ENCODE data around the gene RRBP1. TPM values are rescaled to one million over a fixed set of nuclear protein-coding genes. Genes with fewer than 3 reads are reported as not detected.

The RRBP1 gene
- total RNA-seq, 1 donor from 2014 or later = 355 TPM

DNA sequence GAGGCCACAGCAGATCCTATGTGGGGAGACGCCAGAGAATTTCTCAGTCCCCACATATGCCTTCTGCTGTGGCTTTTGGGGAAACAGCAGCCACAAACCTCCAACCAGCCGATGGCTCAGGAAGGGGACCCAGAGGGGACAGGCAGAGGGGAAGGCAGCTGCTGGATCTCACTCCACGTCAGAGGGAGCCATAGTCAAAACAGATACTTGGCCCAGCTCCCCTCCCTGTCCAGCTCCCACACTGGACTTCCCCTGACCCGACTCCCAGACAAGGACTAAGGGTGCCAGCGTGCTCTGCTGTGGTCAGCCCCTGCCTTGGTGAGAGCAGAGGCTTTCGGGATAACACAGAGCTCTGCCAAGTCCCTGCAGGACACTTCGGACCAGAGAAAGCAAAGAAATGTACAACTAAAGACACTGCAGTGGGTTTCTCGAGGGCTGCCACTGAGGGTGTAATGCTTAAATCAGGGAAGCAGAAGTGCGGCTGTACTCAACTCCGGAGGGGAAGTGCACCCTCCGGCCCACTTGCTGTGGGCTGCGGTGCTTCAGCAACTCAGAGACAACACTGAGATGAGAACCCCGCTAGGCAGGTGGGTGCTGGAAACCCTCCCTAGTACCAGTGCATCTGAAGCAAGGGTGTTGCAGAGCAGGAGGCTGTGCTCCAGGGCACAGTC lies 47.2 kb downstream of the RRBP1 start:
- DNase-seq (ENCODE audit: low spot score) = peak; percentile 64

DNA sequence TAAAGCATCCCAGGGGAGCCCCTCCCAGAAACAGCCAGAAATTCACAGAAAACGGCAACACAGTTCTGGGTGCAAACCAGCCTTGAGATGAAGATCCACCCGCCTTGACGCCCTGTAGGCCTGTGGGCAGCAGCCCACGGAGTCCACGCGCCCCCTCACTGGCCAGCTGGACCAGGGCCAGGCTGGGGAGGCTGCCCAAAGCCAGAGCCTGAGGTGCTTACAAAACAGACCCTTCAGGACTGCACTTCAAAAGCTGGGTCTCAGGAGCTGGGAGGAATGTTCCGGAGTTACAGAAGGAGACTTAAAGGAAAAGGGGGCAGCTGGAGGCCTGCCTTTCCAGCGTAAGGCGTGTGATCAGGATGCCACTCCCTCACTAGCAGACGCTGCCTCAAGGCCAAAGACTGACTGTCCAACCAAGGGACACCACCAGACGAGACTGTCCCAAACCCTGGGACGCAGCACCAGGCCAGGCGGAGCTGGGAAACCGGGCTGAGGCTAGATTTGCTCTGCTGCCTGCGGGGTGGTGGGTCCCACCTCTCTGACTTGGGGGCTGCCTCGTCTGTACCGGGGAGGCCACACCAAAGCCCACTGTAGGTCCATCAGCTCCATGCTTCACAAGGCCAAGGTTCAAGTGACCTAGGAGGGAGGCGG lies 48.1 kb downstream of the RRBP1 start:
- no peak for DNase-seq (ENCODE audit: low spot score)

- no peak for DNase-seq (ENCODE audit: low spot score)
These were observed 48.7 kb downstream of the RRBP1 start for GRCh38 chr20:17633221-17633849.

- DNase-seq (ENCODE audit: low spot score) = no peak
These were observed 50.3 kb downstream of the RRBP1 start for GRCh38 chr20:17631576-17632319.

- no peak for DNase-seq (ENCODE audit: low spot score)
These were observed 51.2 kb downstream of the RRBP1 start for GRCh38 chr20:17630806-17631195.

- DNase-seq (ENCODE audit: low spot score) = no peak
These were observed 51.8 kb downstream of the RRBP1 start for GRCh38 chr20:17630151-17630805.

DNA sequence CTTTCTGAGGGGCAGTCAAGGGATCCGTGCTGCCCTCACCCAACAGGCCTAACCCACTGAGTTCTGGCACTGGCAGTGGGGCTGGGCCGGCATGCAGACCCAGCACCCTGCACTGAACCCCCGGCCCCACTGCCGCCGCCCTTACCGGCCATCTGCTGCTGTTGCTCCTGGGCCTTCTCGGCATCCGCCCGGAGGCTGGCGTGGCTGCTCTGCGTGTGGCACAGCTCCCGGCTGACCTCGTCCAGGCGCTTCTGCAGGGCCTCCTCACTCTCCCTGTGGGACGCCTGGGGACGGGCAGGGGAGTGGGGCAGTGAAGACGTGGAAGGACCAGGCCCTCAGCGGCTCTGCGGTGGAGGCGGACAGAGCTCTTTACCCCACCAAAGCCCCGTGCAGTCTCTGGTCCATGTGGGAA lies 52.4 kb downstream of the RRBP1 start:
- DNase-seq (ENCODE audit: low spot score) = no peak

DNA sequence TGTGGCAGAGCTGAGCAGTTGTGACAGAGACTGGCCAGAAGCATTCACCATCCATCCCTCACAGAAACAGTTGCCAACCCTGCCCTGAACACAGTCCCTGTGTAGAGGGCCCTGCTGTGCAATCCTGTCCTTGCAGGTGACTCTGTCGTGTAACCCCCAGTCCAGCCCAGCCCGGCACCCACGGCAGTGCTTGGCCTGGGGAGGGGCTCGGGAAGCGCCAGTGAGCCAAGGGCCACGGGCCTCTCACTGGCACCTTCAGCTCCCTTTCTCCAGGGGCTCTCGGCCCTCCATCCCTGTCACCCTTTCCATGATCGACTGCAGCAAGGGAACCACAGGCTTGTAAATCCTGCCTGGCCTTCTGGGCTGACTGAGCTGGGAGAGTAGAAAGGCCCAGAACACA lies 53.0 kb downstream of the RRBP1 start:
- no peak for DNase-seq (ENCODE audit: low spot score)

GRCh38 chr20:17628101-17628841 lies 53.8 kb downstream of the RRBP1 start:
- DNase-seq (ENCODE audit: low spot score) = no peak

DNA sequence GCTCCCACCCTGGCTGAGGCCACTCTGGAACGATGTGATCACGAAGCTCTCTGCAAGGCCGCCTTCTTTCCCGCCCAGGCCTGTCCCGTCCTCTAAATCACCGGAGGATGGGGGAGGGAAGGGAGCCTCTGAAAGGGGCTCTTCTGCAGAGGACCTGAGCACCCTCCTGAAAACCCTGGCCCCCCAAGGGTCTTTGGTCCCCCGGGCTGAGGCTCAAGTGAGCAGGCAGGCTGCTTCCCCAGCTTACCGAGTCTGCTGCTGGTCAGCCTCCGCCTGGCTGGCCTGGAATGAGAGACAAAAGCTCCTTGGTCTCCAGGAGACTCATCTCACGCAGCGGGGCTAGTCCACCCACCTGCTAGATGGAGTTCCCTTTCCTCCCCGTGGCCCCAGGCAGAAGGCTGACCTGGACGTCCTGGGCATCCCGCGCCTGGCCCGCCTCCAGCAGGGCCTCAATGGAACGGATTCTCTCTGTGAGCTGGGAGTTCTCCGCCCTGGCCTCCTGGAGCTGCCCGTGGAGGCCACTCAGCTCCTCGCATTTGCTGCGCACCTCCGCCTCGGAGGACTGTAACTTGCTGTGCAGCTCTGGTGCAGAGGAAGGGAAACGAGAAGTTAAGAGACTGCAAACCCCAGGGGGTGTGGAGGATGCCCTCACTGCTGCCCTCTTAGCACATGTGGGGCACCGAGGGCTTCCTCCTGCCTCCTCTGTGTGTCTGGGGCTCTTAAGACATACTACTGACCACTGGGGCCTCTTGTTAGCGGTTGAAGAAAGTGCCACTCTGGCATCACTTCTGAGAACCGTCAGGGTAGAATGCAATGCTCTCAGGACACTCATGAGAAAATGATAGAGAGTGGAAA lies 54.7 kb downstream of the RRBP1 start:
- no peak for DNase-seq (ENCODE audit: low spot score)

DNA sequence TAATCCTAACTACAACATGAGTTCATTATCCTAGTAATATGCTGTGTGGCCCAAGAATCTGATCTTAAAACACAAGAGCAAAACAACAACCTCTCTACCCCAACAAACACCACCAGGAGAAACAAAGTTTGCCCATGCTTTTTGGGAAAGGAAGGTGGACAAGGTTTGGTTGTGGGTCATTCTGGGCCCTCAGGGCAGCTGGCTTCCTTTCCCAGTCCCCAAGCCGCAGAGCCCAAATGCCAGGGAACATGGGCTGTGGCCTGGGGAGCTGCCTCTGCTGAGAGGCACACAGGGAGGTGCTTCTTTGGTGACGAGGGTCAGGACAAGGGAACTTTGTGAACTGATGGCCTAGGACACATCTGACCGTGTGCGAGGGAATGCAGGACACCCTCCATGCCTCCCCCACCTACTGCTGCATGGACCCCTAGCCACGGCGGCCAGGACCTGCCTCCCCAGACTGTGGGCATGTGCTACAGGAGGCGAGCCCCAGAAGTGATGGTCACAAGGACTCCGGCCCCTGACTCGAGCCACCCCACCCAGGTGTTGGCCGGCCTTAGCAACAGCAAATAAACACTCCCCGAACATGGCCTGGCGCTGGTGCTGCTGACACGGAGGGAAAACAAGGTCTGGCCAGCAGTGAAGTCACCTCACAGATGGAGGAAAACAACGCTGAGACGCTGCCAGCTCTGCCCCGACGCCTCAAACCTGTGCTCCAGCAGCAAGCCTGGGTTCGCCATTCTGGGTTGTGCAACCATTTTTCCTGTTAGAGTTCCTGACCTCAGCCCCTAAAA lies 55.6 kb downstream of the RRBP1 start:
- peak; percentile 63 for DNase-seq (ENCODE audit: low spot score)

GRCh38 chr20:17625246-17626051 lies 56.6 kb downstream of the RRBP1 start:
- DNase-seq (ENCODE audit: low spot score) = no peak

- DNase-seq (ENCODE audit: low spot score) = no peak
These were observed 57.3 kb downstream of the RRBP1 start for GRCh38 chr20:17624551-17625245.

- no peak for DNase-seq (ENCODE audit: low spot score)
These were observed 58.0 kb downstream of the RRBP1 start for GRCh38 chr20:17624070-17624469.

DNA sequence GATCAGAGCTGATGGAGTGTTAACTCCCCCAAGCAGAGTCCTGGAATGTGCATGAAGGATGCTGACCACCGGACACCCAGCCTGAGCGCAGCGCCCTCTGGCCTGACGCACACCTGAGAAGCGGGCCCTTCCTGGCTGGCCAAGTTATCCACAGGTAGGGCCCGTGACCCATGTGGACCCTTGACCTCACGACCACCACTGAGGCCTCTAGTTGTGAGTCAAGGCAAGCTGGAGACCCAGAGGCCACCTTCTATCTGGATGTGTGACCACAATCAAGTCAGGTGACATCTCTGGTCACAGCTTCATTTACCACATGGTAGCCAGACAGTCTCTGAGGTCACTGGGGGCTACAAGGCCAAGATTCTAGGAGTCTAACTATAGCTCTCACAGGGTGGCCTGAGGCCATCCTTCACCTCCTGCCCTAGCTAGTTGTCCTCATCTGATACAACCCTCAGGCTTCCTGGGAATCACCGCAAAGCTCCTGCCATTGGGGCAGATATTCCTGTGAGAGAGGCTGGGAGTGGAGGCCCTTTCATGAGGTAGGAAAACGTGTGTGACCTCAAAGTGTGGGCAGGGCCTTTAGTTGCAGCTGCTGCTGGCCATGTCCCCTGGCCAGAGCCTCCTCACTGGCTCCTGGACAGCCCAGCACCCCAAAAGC lies 59.1 kb downstream of the RRBP1 start:
- no peak for DNase-seq (ENCODE audit: low spot score)

DNA sequence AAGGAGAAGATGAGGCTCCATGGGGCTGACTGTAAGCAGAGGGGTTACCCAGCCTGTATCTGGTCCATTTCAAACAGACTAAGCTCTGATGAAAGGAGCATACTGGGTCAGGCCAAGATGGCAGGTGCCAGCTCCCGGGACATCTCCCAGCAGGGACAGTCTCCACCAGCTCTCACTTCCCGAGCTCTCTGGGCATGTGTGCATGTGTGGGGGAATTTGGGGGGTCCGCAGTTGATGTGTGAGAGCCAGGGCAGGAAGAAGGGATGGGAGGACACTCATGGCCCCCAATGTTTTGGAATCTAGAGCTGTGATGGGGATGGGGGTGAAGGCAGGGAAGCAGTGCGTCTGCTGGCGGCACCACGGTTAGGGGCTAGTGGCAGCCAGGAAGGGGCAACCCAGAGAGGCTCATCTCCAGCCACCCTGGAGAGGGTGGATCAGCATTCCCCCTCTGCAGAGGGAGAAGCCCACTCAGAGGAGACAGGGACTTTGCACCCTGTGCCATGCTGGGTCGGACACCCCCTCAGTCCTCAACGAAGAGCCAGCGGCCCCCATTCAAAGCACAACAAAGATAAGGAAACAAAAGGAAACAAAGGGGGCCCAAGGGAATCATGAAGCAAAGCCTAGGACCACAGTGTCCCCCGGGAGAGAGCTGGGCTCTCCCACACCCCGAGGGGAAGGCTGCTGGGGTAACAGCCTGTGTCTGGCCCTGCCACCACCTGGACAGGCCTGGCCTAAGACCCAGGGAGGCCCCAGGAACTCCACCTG lies 59.8 kb downstream of the RRBP1 start:
- DNase-seq (ENCODE audit: low spot score) = no peak

Measured in mucosa of gallbladder (tissue), 1 donor.